ENCODE measurements around the gene SLC9B2.

The SLC9B2 gene

GRCh38 chr4:103054030-103054429, 22.5 kb downstream of the SLC9B2 start:
- no peak for TF ChIP-seq GATA3 (IDR thresholded peaks at IDR 0.05; ENCODE audit: low read depth, low read length)
- TF ChIP-seq GATA2 (IDR thresholded peaks at IDR 0.05; ENCODE audit: low read depth, low read length) = no peak

GRCh38 chr4:103052779-103053178, 23.8 kb downstream of the SLC9B2 start:
- TF ChIP-seq GATA2 (IDR thresholded peaks at IDR 0.05; ENCODE audit: low read depth, low read length) (no peak), GATA3 (IDR thresholded peaks at IDR 0.05; ENCODE audit: low read depth, low read length) (no peak)

DNA sequence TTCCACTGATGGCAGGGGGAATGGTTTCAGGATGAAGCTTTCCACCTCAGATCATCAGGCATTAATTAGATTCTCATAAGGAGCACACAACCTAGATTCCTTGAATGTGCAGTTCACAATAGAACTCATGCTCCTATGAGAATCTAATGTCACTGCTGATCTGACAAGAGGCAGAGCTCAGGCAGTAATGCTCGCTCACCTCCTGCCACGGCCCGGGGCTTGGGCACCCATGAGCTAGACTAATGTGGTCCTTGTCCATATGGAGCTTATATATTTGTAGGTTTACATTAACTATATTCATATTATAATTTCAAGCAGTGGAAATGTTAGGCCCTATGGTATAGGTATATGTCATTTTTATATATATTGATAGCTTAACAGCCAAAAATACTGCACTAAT, 24.4 kb downstream of the SLC9B2 start:
- TF ChIP-seq GATA3 (IDR thresholded peaks at IDR 0.05; ENCODE audit: low read depth, low read length) (no peak), GATA2 (IDR thresholded peaks at IDR 0.05; ENCODE audit: low read depth, low read length) (no peak)

DNA sequence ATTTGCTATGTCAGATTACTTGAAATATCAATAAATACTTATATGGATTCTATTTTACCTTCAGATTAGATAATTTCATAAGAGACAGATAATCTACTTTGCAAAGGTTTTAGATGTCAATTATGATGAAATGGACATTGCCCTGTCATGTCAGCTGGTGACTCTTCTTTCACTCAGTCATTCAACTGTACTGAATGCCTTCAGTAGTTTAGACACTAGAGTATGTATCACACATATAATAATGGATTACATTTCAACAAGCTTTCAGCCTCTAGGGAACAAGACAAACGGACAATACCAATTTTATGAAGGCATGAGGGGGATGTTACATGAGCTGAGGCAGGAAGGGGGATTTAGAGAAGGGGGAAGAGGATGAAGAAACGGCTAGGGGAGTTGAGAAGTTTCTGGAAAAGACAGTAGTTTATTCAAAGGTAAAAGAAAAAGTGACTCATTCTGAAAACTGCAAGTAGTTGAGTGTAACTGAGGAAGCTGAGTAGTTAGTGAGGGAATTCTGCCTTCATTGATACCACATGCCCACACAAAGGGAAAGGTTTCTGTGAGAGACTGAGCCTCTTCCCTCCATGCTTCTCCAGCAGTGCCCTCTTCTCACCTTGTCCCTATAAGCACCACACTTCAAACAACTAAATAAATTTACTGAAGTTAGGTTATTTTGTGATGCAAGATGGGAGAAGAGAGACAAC, 25.7 kb downstream of the SLC9B2 start:
- TF ChIP-seq GATA2 (IDR thresholded peaks at IDR 0.05; ENCODE audit: low read depth, low read length) (no peak), GATA3 (IDR thresholded peaks at IDR 0.05; ENCODE audit: low read depth, low read length) (no peak)

GRCh38 chr4:103046416-103047290, 29.9 kb downstream of the SLC9B2 start:
- no peak for TF ChIP-seq GATA3 (IDR thresholded peaks at IDR 0.05; ENCODE audit: low read depth, low read length)
- no peak for TF ChIP-seq GATA2 (IDR thresholded peaks at IDR 0.05; ENCODE audit: low read depth, low read length)

DNA sequence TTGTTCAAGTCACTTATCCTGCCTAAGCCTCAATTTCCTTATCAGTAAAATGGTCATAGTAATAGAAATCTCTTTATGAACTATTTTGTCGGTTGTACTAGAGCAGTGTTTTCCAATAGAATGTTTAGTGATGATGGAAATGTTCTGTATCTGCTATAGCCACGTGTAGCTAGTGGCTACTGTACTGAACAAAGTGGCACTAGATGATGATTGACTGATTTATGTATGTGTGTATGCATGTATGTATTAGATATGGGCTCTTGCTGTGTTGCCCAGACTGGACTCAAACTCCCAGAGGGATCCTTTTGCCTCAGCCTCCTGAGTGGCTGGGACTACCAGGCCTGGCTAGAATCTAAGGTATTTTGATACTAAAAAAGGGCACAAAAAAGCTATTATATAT, 32.4 kb downstream of the SLC9B2 start:
- TF ChIP-seq GATA3 (IDR thresholded peaks at IDR 0.05; ENCODE audit: low read depth, low read length) = no peak
- TF ChIP-seq GATA2 (IDR thresholded peaks at IDR 0.05; ENCODE audit: low read depth, low read length) = no peak

- TF ChIP-seq GATA2 (IDR thresholded peaks at IDR 0.05; ENCODE audit: low read depth, low read length) (no peak), GATA3 (IDR thresholded peaks at IDR 0.05; ENCODE audit: low read depth, low read length) (no peak)
These were observed 40.4 kb downstream of the SLC9B2 start for GRCh38 chr4:103036169-103036568.

- TF ChIP-seq GATA3 (IDR thresholded peaks at IDR 0.05; ENCODE audit: low read depth, low read length) (no peak), GATA2 (IDR thresholded peaks at IDR 0.05; ENCODE audit: low read depth, low read length) (no peak)
These were observed 44.0 kb downstream of the SLC9B2 start for GRCh38 chr4:103032574-103032973.

- TF ChIP-seq GATA2 (IDR thresholded peaks at IDR 0.05; ENCODE audit: low read depth, low read length) = no peak
- no peak for TF ChIP-seq GATA3 (IDR thresholded peaks at IDR 0.05; ENCODE audit: low read depth, low read length)
These were observed 45.8 kb downstream of the SLC9B2 start for GRCh38 chr4:103030791-103031190.

GRCh38 chr4:103029300-103029699, 47.3 kb downstream of the SLC9B2 start:
- TF ChIP-seq GATA2 (IDR thresholded peaks at IDR 0.05; ENCODE audit: low read depth, low read length) (no peak), GATA3 (IDR thresholded peaks at IDR 0.05; ENCODE audit: low read depth, low read length) (no peak)

GRCh38 chr4:103026868-103027267, 49.7 kb downstream of the SLC9B2 start:
- TF ChIP-seq GATA3 (IDR thresholded peaks at IDR 0.05; ENCODE audit: low read depth, low read length) (no peak), GATA2 (IDR thresholded peaks at IDR 0.05; ENCODE audit: low read depth, low read length) (no peak)

DNA sequence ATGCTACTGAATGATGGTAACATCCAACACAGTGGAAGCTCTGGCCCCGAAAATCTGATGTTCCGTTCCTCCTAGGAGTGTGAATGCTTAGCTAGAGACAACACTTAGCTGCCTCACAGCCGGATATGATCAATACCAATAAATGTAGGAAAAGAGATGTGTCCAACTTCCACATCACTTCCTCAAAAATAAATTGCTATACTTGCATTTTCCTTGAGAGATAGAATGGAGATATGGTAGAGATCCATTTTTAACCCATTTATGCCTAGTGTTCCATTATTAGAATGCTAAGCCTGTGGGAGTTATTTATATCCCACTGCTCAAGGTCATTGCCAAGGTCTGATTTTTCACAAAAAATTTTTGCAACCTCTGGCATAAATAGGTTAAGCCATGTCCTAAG, 51.6 kb downstream of the SLC9B2 start:
- TF ChIP-seq GATA2 (IDR thresholded peaks at IDR 0.05; ENCODE audit: low read depth, low read length) (no peak), GATA3 (IDR thresholded peaks at IDR 0.05; ENCODE audit: low read depth, low read length) (no peak)

- TF ChIP-seq GATA3 (IDR thresholded peaks at IDR 0.05; ENCODE audit: low read depth, low read length) = no peak
- no peak for TF ChIP-seq GATA2 (IDR thresholded peaks at IDR 0.05; ENCODE audit: low read depth, low read length)
These were observed 55.4 kb downstream of the SLC9B2 start for GRCh38 chr4:103021120-103021519.

GRCh38 chr4:103019308-103020124, 57.0 kb downstream of the SLC9B2 start, which contains the start of gene SLC9B1:
TSS of gene SLC9B1 (minus strand) at chr4:103019705. CDS start at chr4:102991711, 27,994 bp downstream.
- TF ChIP-seq GATA2 (IDR thresholded peaks at IDR 0.05; ENCODE audit: low read depth, low read length) = no peak
- TF ChIP-seq GATA3 (IDR thresholded peaks at IDR 0.05; ENCODE audit: low read depth, low read length) = no peak
